Measurements from ENCODE around the gene CDC42BPA.

Gene CDC42BPA

GRCh38 chr1:227257964-227258363 lies 60.3 kb downstream of the CDC42BPA start:
- no peak for DNase-seq (ENCODE audit: low read depth)
- TF ChIP-seq, protein P1, sequence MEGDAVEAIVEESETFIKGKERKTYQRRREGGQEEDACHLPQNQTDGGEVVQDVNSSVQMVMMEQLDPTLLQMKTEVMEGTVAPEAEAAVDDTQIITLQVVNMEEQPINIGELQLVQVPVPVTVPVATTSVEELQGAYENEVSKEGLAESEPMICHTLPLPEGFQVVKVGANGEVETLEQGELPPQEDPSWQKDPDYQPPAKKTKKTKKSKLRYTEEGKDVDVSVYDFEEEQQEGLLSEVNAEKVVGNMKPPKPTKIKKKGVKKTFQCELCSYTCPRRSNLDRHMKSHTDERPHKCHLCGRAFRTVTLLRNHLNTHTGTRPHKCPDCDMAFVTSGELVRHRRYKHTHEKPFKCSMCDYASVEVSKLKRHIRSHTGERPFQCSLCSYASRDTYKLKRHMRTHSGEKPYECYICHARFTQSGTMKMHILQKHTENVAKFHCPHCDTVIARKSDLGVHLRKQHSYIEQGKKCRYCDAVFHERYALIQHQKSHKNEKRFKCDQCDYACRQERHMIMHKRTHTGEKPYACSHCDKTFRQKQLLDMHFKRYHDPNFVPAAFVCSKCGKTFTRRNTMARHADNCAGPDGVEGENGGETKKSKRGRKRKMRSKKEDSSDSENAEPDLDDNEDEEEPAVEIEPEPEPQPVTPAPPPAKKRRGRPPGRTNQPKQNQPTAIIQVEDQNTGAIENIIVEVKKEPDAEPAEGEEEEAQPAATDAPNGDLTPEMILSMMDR (conservative IDR thresholded peaks at IDR 0.05; ENCODE audit: low read depth, low read length) = no peak
- no peak overlapping the region for H3K4me3 ChIP-seq (ENCODE audit: low read length)

DNA sequence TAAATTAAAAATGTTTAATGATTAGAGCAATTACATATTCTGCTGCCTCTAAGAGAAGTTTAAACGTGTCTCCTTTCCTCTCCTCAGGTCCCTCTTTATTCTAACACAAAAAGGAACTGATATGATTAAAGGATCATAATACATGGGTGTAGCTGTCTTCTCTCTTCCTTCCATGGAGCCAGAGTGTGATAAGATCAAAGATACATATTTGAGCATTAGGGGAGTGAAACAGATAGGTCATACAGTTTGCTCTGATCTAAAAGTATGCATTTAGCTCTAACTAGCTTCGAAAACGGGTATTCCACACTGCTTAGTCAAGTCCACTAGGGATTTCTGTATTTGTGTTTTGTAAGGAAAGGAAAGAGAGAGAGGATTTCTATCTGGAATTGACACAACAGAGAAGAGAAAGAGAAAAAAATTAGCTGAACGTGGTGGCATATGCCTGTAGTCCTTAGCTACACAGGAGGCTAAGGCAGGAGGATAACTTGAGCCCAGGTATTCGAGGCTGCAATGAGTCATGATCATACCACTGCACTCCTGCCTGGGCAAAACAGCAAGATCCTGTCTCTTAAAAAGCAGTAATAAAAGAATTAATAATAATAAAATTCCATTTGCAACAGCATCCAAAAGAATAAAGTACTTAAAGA lies 63.1 kb downstream of the CDC42BPA start:
- TF ChIP-seq, protein P1 (conservative IDR thresholded peaks at IDR 0.05; ENCODE audit: low read depth, low read length) = no peak
- H3K4me3 ChIP-seq (ENCODE audit: low read length) = no peak overlapping the region
- no peak for DNase-seq (ENCODE audit: low read depth)

- TF ChIP-seq, protein P1 (conservative IDR thresholded peaks at IDR 0.05; ENCODE audit: low read depth, low read length) = no peak
- no peak overlapping the region for H3K4me3 ChIP-seq (ENCODE audit: low read length)
- DNase-seq (ENCODE audit: low read depth) = no peak
These were observed 65.2 kb downstream of the CDC42BPA start for GRCh38 chr1:227253065-227253464.

DNA sequence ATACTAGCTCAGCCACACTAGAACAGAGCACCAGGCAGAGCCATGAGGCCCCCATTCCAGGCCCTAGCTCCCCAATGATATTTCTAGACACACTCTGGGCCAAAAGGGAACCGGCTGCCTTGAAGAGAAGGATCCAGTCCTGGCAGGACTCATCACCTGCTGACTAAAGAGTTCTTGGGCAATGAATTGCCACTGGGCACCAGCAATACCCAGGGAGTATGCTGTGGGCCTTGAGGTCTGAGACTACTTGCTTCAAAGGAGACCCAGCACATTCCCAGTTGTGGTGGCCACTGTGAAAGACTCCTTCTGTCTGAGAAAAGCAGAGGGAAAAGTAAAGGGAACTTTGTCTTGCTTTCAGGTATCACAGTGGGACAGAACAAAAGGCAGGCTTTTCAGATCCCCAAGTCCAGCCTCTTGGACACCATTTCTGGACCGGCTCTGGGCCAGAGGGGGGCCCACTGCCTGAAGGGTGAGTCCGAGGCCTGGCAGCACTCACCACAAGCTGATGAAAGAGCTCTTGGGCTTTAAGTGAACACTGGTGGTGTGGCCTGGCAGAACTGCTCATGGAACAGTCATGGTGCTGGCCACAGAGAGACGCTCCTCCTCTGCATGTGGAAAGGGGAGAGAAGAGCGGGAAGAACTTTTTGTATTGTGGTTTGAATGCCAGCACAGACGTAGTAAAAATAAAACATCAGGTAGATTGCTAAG lies 72.5 kb downstream of the CDC42BPA start:
- no peak overlapping the region for H3K4me3 ChIP-seq (ENCODE audit: low read length)
- TF ChIP-seq, protein P1 (conservative IDR thresholded peaks at IDR 0.05; ENCODE audit: low read depth, low read length) = no peak
- DNase-seq (ENCODE audit: low read depth) = no peak

DNA sequence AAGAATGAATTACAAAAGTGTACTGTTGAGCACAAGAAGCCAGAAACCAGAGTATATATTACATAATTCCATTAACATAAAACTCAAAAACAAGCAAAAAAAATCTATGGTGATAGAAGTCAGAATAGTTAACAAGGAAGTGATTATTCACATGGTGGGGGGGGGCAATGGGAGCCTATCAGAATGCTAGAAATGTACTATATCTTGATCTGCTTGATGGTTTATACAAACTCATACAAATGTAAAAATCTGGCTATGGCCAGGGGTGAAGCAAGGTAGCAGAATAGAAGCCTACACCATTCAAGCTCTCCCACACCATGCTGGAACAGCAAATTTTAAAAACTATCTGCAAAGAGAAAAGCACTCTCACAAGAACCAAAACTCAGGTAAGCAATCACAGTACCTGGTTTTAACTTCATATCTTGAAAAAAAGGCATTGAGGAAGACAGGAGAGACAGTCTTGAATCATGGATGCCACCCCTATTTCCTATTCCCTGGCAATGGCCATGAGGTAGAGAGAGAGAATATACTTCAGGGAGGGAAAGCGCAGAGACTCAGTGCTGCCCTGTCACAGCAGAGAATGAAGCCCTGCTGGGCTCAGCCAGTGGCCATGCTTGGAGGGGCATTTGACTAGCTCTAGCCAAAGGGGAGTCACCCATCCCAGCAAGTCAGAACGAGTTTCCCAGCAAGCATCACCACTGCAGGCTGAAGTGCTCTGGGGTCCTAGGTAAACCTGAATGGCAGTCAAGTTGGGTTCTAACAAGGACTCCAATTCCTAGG lies 73.8 kb downstream of the CDC42BPA start:
- no peak overlapping the region for H3K4me3 ChIP-seq (ENCODE audit: low read length)
- DNase-seq (ENCODE audit: low read depth) = no peak
- TF ChIP-seq, protein P1 (conservative IDR thresholded peaks at IDR 0.05; ENCODE audit: low read depth, low read length) = no peak

- TF ChIP-seq, protein P1 (conservative IDR thresholded peaks at IDR 0.05; ENCODE audit: low read depth, low read length) = no peak
- no peak for DNase-seq (ENCODE audit: low read depth)
- no peak overlapping the region for H3K4me3 ChIP-seq (ENCODE audit: low read length)
These were observed 75.2 kb downstream of the CDC42BPA start for GRCh38 chr1:227242811-227243682.

Measured in retinal pigment epithelial cell (primary cell).